IPS-18c (cell line): Measurements from ENCODE around the gene B3GLCT.
A peak's percentile ranks its signal among the peaks of the same experiment; 100 is the strongest.
"Not testable (repeated sequence)": the region's sequence is repeated elsewhere in the genome, so short reads cannot be mapped to it uniquely, and the experiment has no call there.

ENCODE experiments used
- H3K4me3 ChIP-seq: 2 replicates; pipeline ENCODE4 v1.7.0; 2013; ENCODE audit warnings: low read depth, mild to moderate bottlenecking, low read length, moderate library complexity; ENCODE audit not compliant: insufficient read depth
- H3K9me3 ChIP-seq: one replicate; pipeline ENCODE4 v1.6.1; 2013; ENCODE audit warnings: mild to moderate bottlenecking, low read length, moderate library complexity; ENCODE audit not compliant: control insufficient read depth, insufficient read depth

B3GLCT gene

GRCh38 chr13:31177813-31178495 is 21.8 kb upstream of the B3GLCT start:
- H3K4me3 ChIP-seq, H3K9me3 ChIP-seq: not testable (repeated sequence)

- no peaks in the 10 kb centered on the region for H3K9me3 ChIP-seq
Observed at GRCh38 chr13:31179241-31179640, 20.5 kb upstream of the B3GLCT start.

GRCh38 chr13:31179754-31180153 is 20.0 kb upstream of the B3GLCT start:
- Histone ChIP-seq H3K9me3 (no peaks in the 10 kb centered on the region), H3K4me3 (no peak overlapping the region)

More at GRCh38 chr13:31179241-31179640, 20.5 kb upstream of the B3GLCT start:
- no peak overlapping the region for H3K4me3 ChIP-seq

- Histone ChIP-seq H3K9me3 (no peaks in the 10 kb centered on the region), H3K4me3 (no peak overlapping the region)
Observed at GRCh38 chr13:31182987-31183386, 16.8 kb upstream of the B3GLCT start.

DNA sequence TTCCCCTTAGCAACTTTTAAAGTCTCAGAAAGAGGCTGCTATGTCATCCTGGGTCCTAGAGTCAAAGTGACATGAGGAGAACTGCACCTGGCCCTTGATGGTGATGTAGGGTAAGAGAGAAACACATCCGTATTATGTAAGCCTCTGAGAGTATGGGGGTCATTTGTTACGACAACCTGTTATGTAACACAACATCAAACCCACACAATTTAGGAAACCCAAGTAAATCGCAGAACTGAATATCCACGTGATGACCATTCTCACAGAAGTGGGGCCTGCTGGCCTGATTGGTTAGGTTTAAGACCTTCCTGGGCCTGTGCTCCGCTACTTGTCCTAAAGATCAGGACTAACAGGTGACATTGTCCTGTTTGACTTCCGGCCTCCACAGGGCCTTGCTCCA is 15.3 kb upstream of the B3GLCT start:
- H3K9me3 ChIP-seq = no peaks in the 10 kb centered on the region
- H3K4me3 ChIP-seq = no peak overlapping the region

- Histone ChIP-seq H3K9me3 (no peaks in the 10 kb centered on the region), H3K4me3 (no peak overlapping the region)
Observed at GRCh38 chr13:31184981-31185645, 14.7 kb upstream of the B3GLCT start.

- Histone ChIP-seq H3K4me3 (no peak overlapping the region), H3K9me3 (no peaks in the 10 kb centered on the region)
Observed at GRCh38 chr13:31191748-31192147, 8.0 kb upstream of the B3GLCT start.

DNA sequence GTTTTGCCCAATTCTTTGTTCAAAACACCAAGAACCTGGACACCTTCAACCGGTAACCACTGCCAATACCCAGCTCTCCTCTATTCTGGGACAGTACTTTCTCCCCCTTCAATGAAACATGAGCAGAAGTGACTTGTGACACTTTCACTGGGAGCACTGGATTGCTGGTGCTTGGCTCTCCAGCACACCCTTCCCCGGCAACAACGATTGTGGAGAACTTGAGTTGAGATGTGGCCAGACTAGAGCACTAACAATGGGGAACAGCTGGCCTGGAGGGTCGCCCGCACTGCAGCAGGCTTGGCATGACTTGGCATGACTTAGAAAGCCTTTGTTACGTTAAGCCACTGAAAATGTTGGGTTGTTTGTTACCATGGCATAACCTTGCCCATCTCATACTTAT is 7.5 kb upstream of the B3GLCT start:
- H3K4me3 ChIP-seq = no peak overlapping the region
- H3K9me3 ChIP-seq = no peaks in the 10 kb centered on the region

- H3K9me3 ChIP-seq = no peaks in the 10 kb centered on the region
- H3K4me3 ChIP-seq = no peak overlapping the region
Observed at GRCh38 chr13:31195616-31196015, 4.2 kb upstream of the B3GLCT start.

GRCh38 chr13:31196992-31197391 is 2.8 kb upstream of the B3GLCT start:
- Histone ChIP-seq H3K9me3 (no peaks in the 10 kb centered on the region), H3K4me3 (no peak overlapping the region)

- no peaks in the 10 kb centered on the region for H3K9me3 ChIP-seq
- H3K4me3 ChIP-seq = no peak overlapping the region
Observed at GRCh38 chr13:31198519-31198918, 1.3 kb upstream of the B3GLCT start.

GRCh38 chr13:31199527-31199848 is 287 bp upstream of the B3GLCT start:
- H3K9me3 ChIP-seq = no peaks in the 10 kb centered on the region
- H3K4me3 ChIP-seq = peak overlapping the region; percentile 74; the same call in 1 of the 2 replicates

GRCh38 chr13:31200637-31200971 is 829 bp downstream of the B3GLCT start:
- H3K9me3 ChIP-seq = no peaks in the 10 kb centered on the region
- peak overlapping the region; percentile 74 for H3K4me3 ChIP-seq

- H3K4me3 ChIP-seq = peak overlapping the region; percentile 29
- no peaks in the 10 kb centered on the region for H3K9me3 ChIP-seq
Observed at GRCh38 chr13:31201341-31202031, 1.7 kb downstream of the B3GLCT start.

- Histone ChIP-seq H3K4me3 (no peak overlapping the region), H3K9me3 (no peaks in the 10 kb centered on the region)
Observed at GRCh38 chr13:31204592-31204991, 4.8 kb downstream of the B3GLCT start.

GRCh38 chr13:31207661-31208552 is 8.1 kb downstream of the B3GLCT start:
- Histone ChIP-seq H3K4me3 (no peak overlapping the region), H3K9me3 (no peaks in the 10 kb centered on the region)

- Histone ChIP-seq H3K9me3 (peaks cover 2% of the 10 kb centered on the region), H3K4me3 (no peak overlapping the region)
Observed at GRCh38 chr13:31208559-31209122, 8.9 kb downstream of the B3GLCT start.
